Mesendoderm (in vitro differentiated cells): Measurements from ENCODE around the gene MACROD2.

Experiments used
- DNase-seq: peaks from one replicate; pipeline ENCODE4 v3.0.0; 2013
- H2AK5ac ChIP-seq: 2 replicates; pipeline ENCODE4 v1.6.1; 2013; ENCODE audit warnings: low read length, inconsistent platforms
- H2BK120ac ChIP-seq: 2 replicates; pipeline ENCODE4 v1.6.1; 2013; ENCODE audit warnings: low read depth, mild to moderate bottlenecking, low read length, moderate library complexity, mixed read lengths
- H2BK15ac ChIP-seq: replicated peaks from 2 replicates; pipeline ENCODE4 v1.6.1; 2013; ENCODE audit warnings: low read depth, mild to moderate bottlenecking, moderate library complexity
- H2BK5ac ChIP-seq: 2 replicates; pipeline ENCODE4 v1.6.1; 2013; ENCODE audit warnings: low read length, inconsistent platforms
- H3K18ac ChIP-seq: 2 replicates; pipeline ENCODE4 v1.6.1; 2013; ENCODE audit warnings: mild to moderate bottlenecking, low read length, mixed read lengths
- H3K23ac ChIP-seq: one replicate; pipeline ENCODE4 v1.6.1; 2013; ENCODE audit warnings: low read length
- H3K27ac ChIP-seq: 2 replicates; pipeline ENCODE4 v1.5.1; 2013; ENCODE audit warnings: low read depth, mild to moderate bottlenecking, inconsistent platforms, low read length, moderate library complexity
- H3K27me3 ChIP-seq: 2 replicates; pipeline ENCODE4 v1.6.1; 2013; ENCODE audit warnings: low read length, control low read depth, mild to moderate bottlenecking, inconsistent platforms; ENCODE audit not compliant: insufficient read depth, poor library complexity
- H3K36me3 ChIP-seq: 2 replicates; pipeline ENCODE4 v1.6.1; 2013; ENCODE audit warnings: low read length, inconsistent platforms; ENCODE audit not compliant: control insufficient read depth, insufficient read depth
- H3K4ac ChIP-seq: one replicate; pipeline ENCODE4 v1.6.1; 2013; ENCODE audit warnings: low read depth, mild to moderate bottlenecking, low read length, moderate library complexity
- H3K4me1 ChIP-seq: 2 replicates; pipeline ENCODE4 v1.6.1; 2013; ENCODE audit warnings: low read depth, low read length, inconsistent platforms; ENCODE audit not compliant: control insufficient read depth
- H3K4me2 ChIP-seq: 2 replicates; pipeline ENCODE4 v1.6.1; 2013; ENCODE audit warnings: low read length
- H3K4me3 ChIP-seq: 2 replicates; pipeline ENCODE4 v1.5.1; 2013; ENCODE audit warnings: mild to moderate bottlenecking, low read length
- H3K56ac ChIP-seq: one replicate; pipeline ENCODE4 v1.6.1; 2013; ENCODE audit warnings: low read length
- H3K79me1 ChIP-seq: 2 replicates; pipeline ENCODE4 v1.6.1; 2013; ENCODE audit warnings: low read length, inconsistent platforms
- H3K79me2 ChIP-seq: 2 replicates; pipeline ENCODE4 v1.6.1; 2013; ENCODE audit warnings: mild to moderate bottlenecking, low read length; ENCODE audit not compliant: control insufficient read depth, insufficient read depth
- H3K9ac ChIP-seq: 2 replicates; pipeline ENCODE4 v1.6.1; 2013; ENCODE audit warnings: low read length, inconsistent platforms
- H4K5ac ChIP-seq: one replicate; pipeline ENCODE4 v1.6.1; 2013; ENCODE audit warnings: low read length
- H4K8ac ChIP-seq: one replicate; pipeline ENCODE4 v1.6.1; 2013; ENCODE audit warnings: low read depth, mild to moderate bottlenecking, control low read depth, low read length, moderate library complexity
- WGBS: extraction: QIAGEN DNeasy Blood & Tissue Kit; methylation state at CpG from one replicate; pipeline ENCODE4 v1.1.7; 2013; ENCODE audit warnings: low lambda C conversion rate, missing lambda C conversion rate; ENCODE audit not compliant: insufficient coverage; ENCODE audit errors: extremely low coverage; 5-methylcytosine and 5-hydroxymethylcytosine counted together

The MACROD2 gene

GRCh38 chr20:15890407-15890982 is 1895.2 kb downstream of the MACROD2 start:
- Histone ChIP-seq H3K79me1 (no peaks in the 10 kb centered on the region), H3K9ac (no peak overlapping the region), H3K4me1 (no peaks in the 10 kb centered on the region), H3K79me2 (no peaks in the 10 kb centered on the region), H2AK5ac (no peak overlapping the region), H3K36me3 (no peaks in the 10 kb centered on the region), H4K5ac (no peak overlapping the region), H3K27me3 (no peaks in the 10 kb centered on the region), H4K8ac (no peak overlapping the region), H3K18ac (no peak overlapping the region), H2BK120ac (no peak overlapping the region), H3K4ac (no peak overlapping the region), H3K27ac (no peak overlapping the region), H2BK5ac (no peak overlapping the region), H3K4me2 (no peak overlapping the region), H2BK15ac (no peak overlapping the region), H3K56ac (no peak overlapping the region), H3K23ac (no peak overlapping the region), H3K4me3 (no peak overlapping the region)
- no peak for DNase-seq
- WGBS: no CpG with 5 or more reads among the region's 4 CpGs

- Histone ChIP-seq H2BK120ac (no peak overlapping the region), H3K79me2 (no peaks in the 10 kb centered on the region), H3K4me2 (no peak overlapping the region), H3K23ac (no peak overlapping the region), H3K27me3 (no peaks in the 10 kb centered on the region), H3K4me1 (no peaks in the 10 kb centered on the region), H3K36me3 (no peaks in the 10 kb centered on the region), H3K79me1 (no peaks in the 10 kb centered on the region), H3K56ac (no peak overlapping the region), H3K4ac (no peak overlapping the region), H3K9ac (no peak overlapping the region), H2BK15ac (no peak overlapping the region), H2AK5ac (no peak overlapping the region), H4K8ac (no peak overlapping the region), H3K27ac (no peak overlapping the region), H2BK5ac (no peak overlapping the region), H4K5ac (no peak overlapping the region), H3K18ac (no peak overlapping the region), H3K4me3 (no peak overlapping the region)
- DNase-seq: no peak
- WGBS: no CpG with 5 or more reads among the region's 5 CpGs
Measured at GRCh38 chr20:15895126-15895525, 1899.8 kb downstream of the MACROD2 start.

GRCh38 chr20:15895560-15896084 is 1900.3 kb downstream of the MACROD2 start:
- Histone ChIP-seq H3K18ac (no peak overlapping the region), H3K56ac (no peak overlapping the region), H2BK15ac (no peak overlapping the region), H3K36me3 (no peaks in the 10 kb centered on the region), H2AK5ac (no peak overlapping the region), H2BK5ac (no peak overlapping the region), H3K27ac (no peak overlapping the region), H3K4me1 (no peaks in the 10 kb centered on the region), H3K4me2 (no peak overlapping the region), H3K79me1 (no peaks in the 10 kb centered on the region), H3K79me2 (no peaks in the 10 kb centered on the region), H3K27me3 (no peaks in the 10 kb centered on the region), H4K8ac (no peak overlapping the region), H2BK120ac (no peak overlapping the region), H4K5ac (no peak overlapping the region), H3K4ac (no peak overlapping the region), H3K4me3 (no peak overlapping the region), H3K23ac (no peak overlapping the region), H3K9ac (no peak overlapping the region)
- WGBS: no CpG with 5 or more reads among the region's 6 CpGs
- DNase-seq: no peak

GRCh38 chr20:15899967-15900366 is 1904.7 kb downstream of the MACROD2 start:
- no peaks in the 10 kb centered on the region for H3K79me2 ChIP-seq
- no peaks in the 10 kb centered on the region for H3K79me1 ChIP-seq
- H3K4me3 ChIP-seq: no peak overlapping the region
- no peaks in the 10 kb centered on the region for H3K4me1 ChIP-seq
- H2AK5ac ChIP-seq: no peak overlapping the region
- WGBS: no CpG with 5 or more reads among the region's 4 CpGs
- no peak overlapping the region for H2BK120ac ChIP-seq
- H3K36me3 ChIP-seq: no peaks in the 10 kb centered on the region
- no peak for DNase-seq
- H3K4ac ChIP-seq: no peak overlapping the region
- no peak overlapping the region for H2BK15ac ChIP-seq
- H3K4me2 ChIP-seq: no peak overlapping the region
- no peak overlapping the region for H4K8ac ChIP-seq
- no peak overlapping the region for H3K18ac ChIP-seq
- H3K56ac ChIP-seq: no peak overlapping the region
- no peaks in the 10 kb centered on the region for H3K27me3 ChIP-seq
- no peak overlapping the region for H2BK5ac ChIP-seq
- no peak overlapping the region for H3K9ac ChIP-seq
- H3K27ac ChIP-seq: no peak overlapping the region
- H4K5ac ChIP-seq: no peak overlapping the region
- H3K23ac ChIP-seq: no peak overlapping the region

GRCh38 chr20:15900443-15900842 is 1905.1 kb downstream of the MACROD2 start:
- H2BK15ac ChIP-seq: no peak overlapping the region
- no peak overlapping the region for H3K9ac ChIP-seq
- H3K18ac ChIP-seq: no peak overlapping the region
- no peaks in the 10 kb centered on the region for H3K79me1 ChIP-seq
- H3K4ac ChIP-seq: no peak overlapping the region
- no peak for DNase-seq
- no peaks in the 10 kb centered on the region for H3K4me1 ChIP-seq
- no peak overlapping the region for H3K4me3 ChIP-seq
- no peak overlapping the region for H2BK5ac ChIP-seq
- no peak overlapping the region for H3K27ac ChIP-seq
- no peak overlapping the region for H4K5ac ChIP-seq
- WGBS: no CpG with 5 or more reads among the region's 1 CpG
- no peaks in the 10 kb centered on the region for H3K27me3 ChIP-seq
- H4K8ac ChIP-seq: no peak overlapping the region
- no peak overlapping the region for H2AK5ac ChIP-seq
- H3K23ac ChIP-seq: no peak overlapping the region
- no peaks in the 10 kb centered on the region for H3K36me3 ChIP-seq
- H3K56ac ChIP-seq: no peak overlapping the region
- H3K79me2 ChIP-seq: no peaks in the 10 kb centered on the region
- H2BK120ac ChIP-seq: no peak overlapping the region
- no peak overlapping the region for H3K4me2 ChIP-seq

GRCh38 chr20:15902493-15902892 is 1907.2 kb downstream of the MACROD2 start:
- Histone ChIP-seq H2BK5ac (no peak overlapping the region), H4K5ac (no peak overlapping the region), H3K4me2 (no peak overlapping the region), H3K18ac (no peak overlapping the region), H2BK15ac (no peak overlapping the region), H3K27ac (no peak overlapping the region), H3K79me1 (no peaks in the 10 kb centered on the region), H3K79me2 (no peaks in the 10 kb centered on the region), H2AK5ac (no peak overlapping the region), H3K4ac (no peak overlapping the region), H3K36me3 (no peaks in the 10 kb centered on the region), H3K27me3 (no peaks in the 10 kb centered on the region), H2BK120ac (no peak overlapping the region), H3K23ac (no peak overlapping the region), H3K4me3 (no peak overlapping the region), H3K4me1 (no peaks in the 10 kb centered on the region), H4K8ac (no peak overlapping the region), H3K9ac (no peak overlapping the region), H3K56ac (no peak overlapping the region)
- WGBS: no CpG with 5 or more reads among the region's 9 CpGs
- DNase-seq: peak; percentile 64
